ENCODE results near the gene MGAT5B.

- TF ChIP-seq CTCF (IDR thresholded peaks at IDR 0.05) (no peak), POLR2A (IDR thresholded peaks at IDR 0.05) (no peak)
Measured at GRCh38 chr17:76969598-76970172, 101.5 kb downstream of the MGAT5B start.

All from lower leg skin (tissue), 3 donors.